Subcutaneous abdominal adipose tissue (tissue), 5 donors: ENCODE measurements around the gene LRRC59.

Experiments used
- H3K27ac ChIP-seq: one replicate; pipeline ENCODE4 v1.7.0; 2013; ENCODE audit warnings: low read depth, mild to moderate bottlenecking, inconsistent platforms, low read length, moderate library complexity
- H3K27me3 ChIP-seq, 5 donors: one replicate each; pipeline ENCODE4 v1.7.0; 2013; ENCODE audit warnings: low read length in 5 of 5, inconsistent platforms in 1 of 5; ENCODE audit not compliant: control insufficient read depth in 5 of 5, insufficient read depth in 4 of 5
- H3K36me3 ChIP-seq, 5 donors: one replicate each; pipeline ENCODE4 v1.7.0; 2013; ENCODE audit warnings: low read length in 5 of 5; ENCODE audit not compliant: control insufficient read depth in 5 of 5, insufficient read depth in 5 of 5
- H3K4me1 ChIP-seq, 5 donors: one replicate each; pipeline ENCODE4 v1.7.0; 2013; ENCODE audit warnings: low read length in 5 of 5, mild to moderate bottlenecking in 3 of 5, moderate library complexity in 1 of 5; ENCODE audit not compliant: control insufficient read depth in 5 of 5, insufficient read depth in 5 of 5
- H3K4me3 ChIP-seq, 5 donors: one replicate each; pipeline ENCODE4 v1.7.0; 2013; ENCODE audit warnings: low read length in 5 of 5, low read depth in 1 of 5
- H3K9ac ChIP-seq, 5 donors: one replicate each; pipeline ENCODE4 v1.7.0; 2013; ENCODE audit warnings: low read length in 5 of 5, mild to moderate bottlenecking in 4 of 5, moderate library complexity in 3 of 5
- H3K9me3 ChIP-seq, 5 donors: one replicate each; pipeline ENCODE4 v1.7.0; 2013; ENCODE audit warnings: low read length in 5 of 5; ENCODE audit not compliant: control insufficient read depth in 5 of 5
- donor health status: healthy.
- donor health status: healthy.
- donor health status: healthy.
- donor health status: healthy.
- donor health status: healthy.

Gene LRRC59

DNA sequence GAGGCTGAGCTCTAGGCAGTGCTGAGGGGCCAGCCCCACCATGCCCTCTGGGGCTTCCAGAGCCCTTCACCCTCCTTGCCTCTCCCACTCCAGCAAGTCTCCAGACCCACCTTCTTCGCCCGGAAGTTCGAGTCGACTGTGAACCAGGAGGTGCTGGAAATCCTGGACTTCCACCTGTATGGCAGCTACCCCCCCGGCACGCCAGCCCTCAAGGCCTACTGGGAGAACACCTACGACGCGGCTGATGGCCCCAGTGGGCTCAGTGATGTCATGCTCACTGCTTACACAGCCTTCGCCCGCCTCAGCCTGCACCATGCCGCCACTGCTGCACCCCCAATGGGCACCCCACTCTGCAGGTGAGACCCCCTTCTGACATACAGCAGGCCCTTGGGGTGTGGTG lies 40.9 kb downstream of the LRRC59 start:
- no peaks in the 10 kb centered on the region for H3K9me3 ChIP-seq
- H3K4me3 ChIP-seq, result no peak overlapping the region
- H3K27ac ChIP-seq, result no peak overlapping the region
- H3K36me3 ChIP-seq, result peaks cover 0 to 84% (median 73%) of the 10 kb centered on the region in 5 donors
- peaks cover 0 to 9% (median 4%) of the 10 kb centered on the region in 5 donors for H3K4me1 ChIP-seq
- H3K27me3 ChIP-seq, result no peaks in the 10 kb centered on the region
- no peak overlapping the region for H3K9ac ChIP-seq

DNA sequence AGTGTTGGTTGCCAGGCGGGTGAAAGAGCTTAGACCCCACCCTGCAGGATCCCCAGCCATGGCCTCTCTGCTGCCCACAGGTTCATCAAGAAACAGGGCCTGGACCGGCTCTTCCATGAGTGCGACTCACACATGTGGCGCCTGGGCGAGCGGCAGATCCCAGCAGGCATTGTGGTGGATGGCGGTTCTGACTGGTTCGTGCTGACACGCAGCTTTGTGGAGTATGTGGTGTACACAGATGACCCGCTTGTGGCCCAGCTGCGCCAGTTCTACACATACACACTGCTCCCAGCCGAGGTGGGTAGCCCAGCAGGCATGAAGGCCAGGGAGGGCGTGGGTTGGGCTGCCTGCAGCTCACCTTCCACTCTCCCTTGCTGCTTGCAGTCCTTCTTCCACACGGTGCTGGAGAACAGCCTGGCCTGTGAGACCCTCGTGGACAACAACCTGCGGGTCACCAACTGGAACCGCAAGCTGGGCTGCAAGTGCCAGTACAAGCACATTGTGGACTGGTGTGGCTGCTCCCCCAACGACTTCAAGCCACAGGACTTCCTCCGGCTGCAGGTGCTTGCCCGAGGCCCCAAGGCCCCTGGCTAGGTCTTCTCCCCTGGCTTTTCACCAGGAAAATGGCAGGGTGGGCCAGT lies 41.5 kb downstream of the LRRC59 start:
- Histone ChIP-seq H3K27me3 (no peaks in the 10 kb centered on the region), H3K36me3 (peaks cover 0 to 80% (median 73%) of the 10 kb centered on the region in 5 donors), H3K4me3 (no peak overlapping the region), H3K9ac (no peak overlapping the region), H3K4me1 (peaks cover 0 to 9% (median 4%) of the 10 kb centered on the region in 5 donors), H3K27ac (no peak overlapping the region), H3K9me3 (no peaks in the 10 kb centered on the region)

DNA sequence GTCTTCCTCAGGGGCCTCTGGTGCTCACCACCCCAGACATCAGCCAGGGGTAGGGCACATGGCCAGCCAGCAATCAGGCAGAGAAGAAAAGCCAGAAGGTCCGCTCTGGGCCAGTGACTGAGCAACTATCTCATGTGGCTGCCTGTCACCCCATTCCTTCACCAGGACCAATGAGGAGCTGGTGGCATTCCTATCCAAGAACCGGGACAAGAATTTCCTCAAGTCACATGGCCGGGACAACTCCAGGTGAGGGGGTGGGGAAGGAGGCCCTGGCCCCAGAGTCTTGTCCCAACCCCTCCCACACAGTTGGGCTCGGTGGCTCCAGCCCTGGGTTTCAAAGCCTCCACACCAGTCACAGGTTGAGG lies 42.0 kb downstream of the LRRC59 start:
- H3K9me3 ChIP-seq, result no peaks in the 10 kb centered on the region
- no peak overlapping the region for H3K9ac ChIP-seq
- H3K36me3 ChIP-seq, result peaks cover 0 to 75% (median 70%) of the 10 kb centered on the region in 5 donors
- peaks cover 0 to 9% (median 4%) of the 10 kb centered on the region in 5 donors for H3K4me1 ChIP-seq
- H3K4me3 ChIP-seq, result no peak overlapping the region
- H3K27me3 ChIP-seq, result no peaks in the 10 kb centered on the region
- H3K27ac ChIP-seq, result no peak overlapping the region

DNA sequence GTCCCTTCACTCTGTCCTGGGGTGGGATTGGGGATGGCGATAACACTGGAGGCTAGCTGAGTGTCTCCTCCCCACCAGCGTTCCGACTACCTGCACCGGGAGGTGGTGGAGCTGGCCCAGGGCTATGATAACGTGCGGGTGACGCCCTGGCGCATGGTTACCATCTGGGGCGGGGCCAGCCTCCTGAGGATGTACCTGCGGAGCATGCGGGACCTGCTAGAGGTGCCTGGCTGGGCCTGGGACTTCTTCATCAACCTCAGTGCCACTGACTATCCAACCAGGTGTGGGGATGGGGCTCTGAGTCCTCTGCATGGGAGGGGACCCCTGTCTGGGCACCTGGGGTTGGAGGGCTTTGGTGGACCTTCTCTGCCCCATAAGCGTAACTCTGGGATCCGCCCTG lies 42.5 kb downstream of the LRRC59 start:
- peaks cover 0 to 9% (median 4%) of the 10 kb centered on the region in 5 donors for H3K4me1 ChIP-seq
- H3K9ac ChIP-seq, result no peak overlapping the region
- H3K27me3 ChIP-seq, result no peaks in the 10 kb centered on the region
- H3K36me3 ChIP-seq, result peaks cover 0 to 69% (median 65%) of the 10 kb centered on the region in 5 donors
- no peak overlapping the region for H3K4me3 ChIP-seq
- no peaks in the 10 kb centered on the region for H3K9me3 ChIP-seq
- H3K27ac ChIP-seq, result no peak overlapping the region

DNA sequence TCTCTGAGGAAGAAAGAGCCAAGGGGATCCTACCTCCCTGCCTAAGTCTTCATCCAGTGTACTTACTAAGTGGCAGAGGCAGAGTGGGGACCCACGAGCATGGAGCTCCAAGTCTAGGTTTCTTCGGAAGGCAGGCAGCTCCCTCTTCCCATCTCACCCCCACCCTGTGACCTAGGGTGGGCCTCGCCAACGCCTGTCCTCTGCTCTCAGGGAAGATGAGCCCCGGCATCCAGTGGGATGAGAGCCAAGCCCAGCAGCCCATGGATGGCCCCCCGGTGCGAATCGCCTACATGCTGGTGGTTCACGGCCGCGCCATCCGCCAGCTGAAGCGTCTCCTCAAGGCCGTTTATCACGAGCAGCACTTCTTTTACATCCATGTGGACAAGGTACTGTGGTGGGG lies 43.1 kb downstream of the LRRC59 start:
- peaks cover 0 to 64% (median 61%) of the 10 kb centered on the region in 5 donors for H3K36me3 ChIP-seq
- no peaks in the 10 kb centered on the region for H3K9me3 ChIP-seq
- no peaks in the 10 kb centered on the region for H3K27me3 ChIP-seq
- no peak overlapping the region for H3K27ac ChIP-seq
- H3K4me3 ChIP-seq, result no peak overlapping the region
- peaks cover 0 to 9% (median 4%) of the 10 kb centered on the region in 5 donors for H3K4me1 ChIP-seq
- H3K9ac ChIP-seq, result no peak overlapping the region

DNA sequence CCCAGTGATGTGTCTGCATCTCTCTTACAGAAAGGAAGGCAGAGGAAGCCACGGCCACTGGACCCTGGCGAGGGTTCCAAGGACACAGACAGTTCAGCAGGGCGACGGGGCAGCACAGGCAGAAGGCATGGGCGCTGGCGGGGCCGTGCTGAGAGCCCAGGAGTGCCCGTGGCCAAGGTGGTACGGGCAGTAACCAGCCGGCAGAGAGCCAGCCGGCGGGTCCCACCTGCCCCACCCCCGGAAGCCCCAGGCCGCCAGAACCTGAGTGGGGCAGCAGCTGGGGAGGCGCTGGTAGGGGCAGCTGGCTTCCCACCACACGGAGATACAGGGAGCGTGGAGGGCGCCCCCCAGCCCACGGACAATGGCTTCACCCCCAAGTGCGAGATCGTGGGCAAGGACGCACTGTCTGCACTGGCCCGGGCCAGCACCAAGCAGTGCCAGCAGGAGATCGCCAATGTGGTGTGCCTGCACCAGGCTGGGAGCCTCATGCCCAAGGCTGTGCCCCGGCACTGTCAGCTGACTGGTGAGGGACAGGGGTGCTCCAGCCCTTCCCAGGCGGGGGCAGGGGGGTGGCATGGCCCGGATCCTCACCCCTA lies 43.6 kb downstream of the LRRC59 start:
- Histone ChIP-seq H3K27me3 (no peaks in the 10 kb centered on the region), H3K36me3 (peaks cover 0 to 59% (median 56%) of the 10 kb centered on the region in 5 donors), H3K27ac (no peak overlapping the region), H3K4me1 (peaks cover 0 to 9% (median 4%) of the 10 kb centered on the region in 5 donors), H3K9me3 (no peaks in the 10 kb centered on the region), H3K4me3 (no peak overlapping the region), H3K9ac (no peak overlapping the region)

DNA sequence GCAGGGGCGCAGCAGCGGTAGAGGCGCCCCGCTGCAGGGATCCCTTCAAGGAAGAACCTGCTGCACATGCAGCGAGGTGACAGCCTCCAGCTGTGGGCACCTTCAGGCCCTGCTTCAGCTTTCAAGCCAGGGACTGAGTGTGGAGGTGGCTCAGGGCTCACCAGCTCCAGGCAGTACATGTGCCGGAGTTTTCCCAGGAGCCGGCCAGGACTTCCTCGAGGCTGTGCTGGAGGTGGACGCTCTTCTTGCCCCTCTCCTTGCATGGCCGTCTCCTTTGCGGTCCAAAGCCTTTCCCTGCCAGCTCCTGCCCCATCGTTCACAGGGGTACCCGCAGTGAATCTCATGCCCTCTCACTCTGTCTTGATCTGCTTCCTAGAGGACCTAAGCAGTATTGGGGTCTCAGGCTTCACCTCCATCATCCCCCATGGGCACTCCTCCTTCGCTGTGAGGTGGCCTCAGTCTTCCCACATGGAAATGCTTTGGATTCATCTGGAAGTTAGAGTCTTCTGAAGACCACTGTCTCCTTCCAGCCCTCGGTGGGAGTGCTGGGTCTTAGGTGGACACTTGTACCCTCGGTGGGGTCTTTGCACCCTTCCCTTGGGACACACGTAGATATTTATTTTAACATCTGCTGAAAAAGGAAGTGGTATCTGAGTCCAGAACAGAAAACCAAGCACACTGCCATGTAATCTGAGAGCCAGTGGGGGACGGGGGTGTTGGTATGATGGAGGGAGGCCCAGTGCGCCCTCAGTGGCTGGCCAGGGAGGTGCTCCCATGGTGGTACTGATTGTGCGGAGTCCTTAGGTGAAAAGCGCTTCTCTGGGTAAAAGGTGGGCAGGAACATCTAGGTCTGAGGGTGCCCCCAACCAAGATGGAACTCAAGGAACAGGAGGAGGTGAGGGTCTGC lies 44.4 kb downstream of the LRRC59 start:
- Histone ChIP-seq H3K4me3 (no peak overlapping the region), H3K27me3 (no peaks in the 10 kb centered on the region), H3K36me3 (peaks cover 0 to 51% (median 48%) of the 10 kb centered on the region in 5 donors), H3K9me3 (no peaks in the 10 kb centered on the region), H3K27ac (no peak overlapping the region), H3K9ac (no peak overlapping the region), H3K4me1 (peaks cover 0 to 9% (median 6%) of the 10 kb centered on the region in 5 donors)

DNA sequence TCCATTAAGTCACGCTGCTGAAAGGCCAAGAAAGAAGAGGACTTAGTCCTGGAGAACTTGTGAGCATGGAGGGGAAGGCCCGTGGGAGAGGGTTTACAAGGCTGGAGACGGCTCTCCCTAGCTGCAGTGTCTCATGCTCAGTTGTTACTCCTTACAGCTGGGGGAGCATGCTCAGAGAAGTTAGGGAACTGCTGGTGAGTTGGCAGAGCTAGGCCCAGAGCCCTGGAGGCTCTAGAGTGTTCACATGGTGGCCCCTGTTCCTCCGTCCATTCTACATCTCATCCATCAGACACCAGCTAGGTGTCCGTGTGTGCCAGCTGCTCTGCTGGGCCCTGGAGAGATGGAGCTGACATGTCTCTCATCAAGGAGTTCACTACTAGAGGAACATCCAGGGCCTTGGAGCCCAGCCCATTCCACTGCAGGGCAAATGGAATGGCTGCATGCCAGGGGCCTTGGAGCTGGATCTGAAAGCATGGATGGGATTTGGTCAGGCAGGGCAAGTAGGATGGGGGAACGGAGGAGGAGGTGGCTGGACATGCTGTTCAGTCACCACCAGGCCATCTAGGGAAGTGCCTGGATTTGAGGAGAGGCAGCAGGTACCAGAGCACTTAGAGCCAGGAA lies 45.1 kb downstream of the LRRC59 start:
- Histone ChIP-seq H3K4me3 (no peak overlapping the region), H3K27me3 (no peaks in the 10 kb centered on the region), H3K9me3 (no peaks in the 10 kb centered on the region), H3K36me3 (peaks cover 0 to 45% (median 43%) of the 10 kb centered on the region in 5 donors), H3K27ac (no peak overlapping the region), H3K9ac (no peak overlapping the region), H3K4me1 (peaks cover 0 to 16% (median 12%) of the 10 kb centered on the region in 5 donors)

DNA sequence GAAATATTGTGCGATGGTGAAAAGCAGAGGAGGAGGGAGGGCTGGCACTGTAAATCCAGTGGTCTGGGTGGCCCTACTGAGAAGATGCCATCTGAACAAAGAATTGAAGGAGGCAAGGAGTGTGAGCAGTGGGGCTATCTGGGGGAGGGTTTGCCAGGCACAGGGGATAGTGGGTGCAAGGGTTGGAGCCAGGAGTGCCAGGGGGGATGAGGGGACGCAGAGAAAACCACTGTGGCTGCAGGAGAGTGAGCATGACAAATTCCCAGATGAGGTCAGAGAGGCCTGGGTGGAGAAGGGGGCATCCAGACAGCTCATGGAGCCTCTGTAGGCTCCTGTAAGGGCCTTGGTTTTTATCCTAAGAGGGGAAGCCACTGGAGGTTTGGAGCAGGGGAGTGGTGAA lies 46.6 kb downstream of the LRRC59 start:
- Histone ChIP-seq H3K9me3 (no peaks in the 10 kb centered on the region), H3K4me1 (peaks cover 0 to 26% (median 19%) of the 10 kb centered on the region in 5 donors), H3K27ac (no peak overlapping the region)

More for the DNA sequence above, 46.6 kb downstream of the LRRC59 start:
- no peak overlapping the region for H3K9ac ChIP-seq
- no peaks in the 10 kb centered on the region for H3K27me3 ChIP-seq
- H3K4me3 ChIP-seq, result no peak overlapping the region
- peaks cover 0 to 31% (median 28%) of the 10 kb centered on the region in 5 donors for H3K36me3 ChIP-seq
